Activated B cell treated with CpG ODN at 0.5 μM for 24 hours (primary cell): ENCODE measurements around the gene CGRRF1. TPM values are rescaled to one million over a fixed set of nuclear protein-coding genes. Genes with fewer than 3 reads are reported as not detected.

Source experiments
- ATAC-seq: fragments of 200-7000 bp; cut with Tn5 transposase; one replicate; pipeline ENCODE4 v1.10.0; 2021; ENCODE audit warnings: low read depth, mild to moderate bottlenecking, moderate library complexity
- CTCF ChIA-PET: fragments of 350-600 bp; sonication (Branson Sonifier 250); formaldehyde crosslinking; loops from one replicate; lab custom pipeline; 2021; ENCODE audit warnings: antibody characterized with exemption; lab: Charles Lee
- POLR2A ChIA-PET: fragments of 350-600 bp; sonication (Branson Sonifier 250); formaldehyde crosslinking; loops from one replicate; lab custom pipeline; 2021; ENCODE audit warnings: antibody characterized with exemption; lab: Charles Lee
- DNase-seq: peaks from one replicate; pipeline ENCODE4 v3.0.0; 2022
- H3K27ac Mint-ChIP-seq: one replicate; pipeline ENCODE4 v1.8.0; 2020; ENCODE audit warnings: mixed read lengths
- H3K27me3 Mint-ChIP-seq: one replicate; pipeline ENCODE4 v1.8.0; 2021; ENCODE audit warnings: mixed read lengths
- H3K36me3 Mint-ChIP-seq: one replicate; pipeline ENCODE4 v1.8.0; 2021; ENCODE audit warnings: low read depth, mixed read lengths
- H3K4me1 Mint-ChIP-seq: one replicate; pipeline ENCODE4 v1.8.0; 2021; ENCODE audit warnings: mixed read lengths
- H3K4me3 Mint-ChIP-seq: one replicate; pipeline ENCODE4 v1.8.0; 2020; ENCODE audit warnings: mild to moderate bottlenecking, mixed read lengths
- H3K9me3 Mint-ChIP-seq: one replicate; pipeline ENCODE4 v1.8.0; 2020; ENCODE audit warnings: mixed read lengths
- intact Hi-C: fragments of 100-400 bp; cut with micrococcal nuclease; formaldehyde crosslinking; loops from one replicate; pipeline ENCODE4 v1.15.1; 2024
- total RNA-seq: library from RNA; stranded (reverse); gene quantifications from 2 replicates; pipeline ENCODE4 v1.2.3, GENCODE V29; 2022
- TF ChIP-seq, protein P1 (sequence below): fragments of 200-600 bp; IDR thresholded peaks from one replicate; pipeline ENCODE4 v1.8.0; 2022; ENCODE audit warnings: antibody characterized with exemption, mild to moderate bottlenecking

The CGRRF1 gene
- total RNA-seq, 1 donor from 2014 or later, result 11.9 TPM

DNA sequence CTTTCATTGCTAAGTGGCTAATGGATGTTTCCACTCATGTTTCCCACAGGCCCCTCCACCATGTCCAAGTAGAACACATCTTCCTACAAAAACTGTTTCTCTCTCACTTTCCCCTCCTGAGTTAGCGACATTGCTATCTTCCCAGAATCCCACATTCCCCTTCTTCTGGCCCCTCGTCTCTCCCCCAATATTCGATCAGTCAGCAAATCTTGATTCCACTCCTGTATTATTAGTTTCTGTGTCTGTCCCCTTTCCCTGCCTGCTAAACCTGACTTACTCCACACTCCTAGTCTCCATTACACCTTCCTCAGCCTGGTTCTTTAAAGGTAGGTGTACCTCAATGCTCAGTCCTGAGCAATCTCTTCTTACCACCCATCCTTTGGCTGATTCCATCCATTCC lies 37.9 kb downstream of the CGRRF1 start:
- intact Hi-C loops, result no loop called here
- ATAC-seq (no peak), DNase-seq (no peak)
- no peaks in the 10 kb centered on the region for H3K4me1 Mint-ChIP-seq
- POLR2A ChIA-PET, result no interaction called here
- H3K36me3 Mint-ChIP-seq, result no peaks in the 10 kb centered on the region
- H3K27me3 Mint-ChIP-seq, result no peaks in the 10 kb centered on the region
- no peaks in the 10 kb centered on the region for H3K9me3 Mint-ChIP-seq
- H3K4me3 Mint-ChIP-seq, result no peak overlapping the region
- CTCF ChIA-PET, result no interaction called here
- H3K27ac Mint-ChIP-seq, result no peak overlapping the region
- TF ChIP-seq, protein P1, sequence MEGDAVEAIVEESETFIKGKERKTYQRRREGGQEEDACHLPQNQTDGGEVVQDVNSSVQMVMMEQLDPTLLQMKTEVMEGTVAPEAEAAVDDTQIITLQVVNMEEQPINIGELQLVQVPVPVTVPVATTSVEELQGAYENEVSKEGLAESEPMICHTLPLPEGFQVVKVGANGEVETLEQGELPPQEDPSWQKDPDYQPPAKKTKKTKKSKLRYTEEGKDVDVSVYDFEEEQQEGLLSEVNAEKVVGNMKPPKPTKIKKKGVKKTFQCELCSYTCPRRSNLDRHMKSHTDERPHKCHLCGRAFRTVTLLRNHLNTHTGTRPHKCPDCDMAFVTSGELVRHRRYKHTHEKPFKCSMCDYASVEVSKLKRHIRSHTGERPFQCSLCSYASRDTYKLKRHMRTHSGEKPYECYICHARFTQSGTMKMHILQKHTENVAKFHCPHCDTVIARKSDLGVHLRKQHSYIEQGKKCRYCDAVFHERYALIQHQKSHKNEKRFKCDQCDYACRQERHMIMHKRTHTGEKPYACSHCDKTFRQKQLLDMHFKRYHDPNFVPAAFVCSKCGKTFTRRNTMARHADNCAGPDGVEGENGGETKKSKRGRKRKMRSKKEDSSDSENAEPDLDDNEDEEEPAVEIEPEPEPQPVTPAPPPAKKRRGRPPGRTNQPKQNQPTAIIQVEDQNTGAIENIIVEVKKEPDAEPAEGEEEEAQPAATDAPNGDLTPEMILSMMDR, result no peak

DNA sequence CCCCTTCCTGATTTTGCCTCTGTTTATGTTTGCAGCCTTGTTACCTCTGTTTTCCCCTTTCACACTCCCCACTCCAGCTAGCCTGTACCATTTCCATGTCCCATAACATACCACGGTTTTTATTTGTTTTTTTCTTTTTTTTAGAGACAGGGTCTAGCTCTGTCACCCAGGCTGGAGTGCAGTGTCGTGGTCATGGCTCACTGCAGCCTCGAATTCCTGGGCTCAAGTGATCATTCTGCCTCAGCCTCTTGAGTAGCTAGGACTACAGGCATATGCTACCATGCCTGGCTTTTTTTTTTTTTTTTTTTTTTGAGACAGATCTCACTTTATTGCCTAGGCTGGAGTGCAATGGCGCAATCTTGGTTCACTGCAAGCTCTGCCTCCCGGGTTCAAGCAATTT lies 38.8 kb downstream of the CGRRF1 start:
- TF ChIP-seq, protein P1, result no peak
- Mint-ChIP-seq H3K4me3 (no peak overlapping the region), H3K36me3 (no peaks in the 10 kb centered on the region), H3K27ac (no peak overlapping the region), H3K4me1 (no peaks in the 10 kb centered on the region), H3K9me3 (no peaks in the 10 kb centered on the region), H3K27me3 (no peaks in the 10 kb centered on the region)
- DNase-seq (no peak), ATAC-seq (no peak)
- CTCF ChIA-PET, result no interaction called here
- POLR2A ChIA-PET, result interaction anchor here (0.6 to 1.1 kb wide), 2 partner anchors 16 to 18 kb away, joined by 3 to 4 read pairs; partner anchors contain the start of gene SAMD4A
- intact Hi-C loops, result no loop called here

DNA sequence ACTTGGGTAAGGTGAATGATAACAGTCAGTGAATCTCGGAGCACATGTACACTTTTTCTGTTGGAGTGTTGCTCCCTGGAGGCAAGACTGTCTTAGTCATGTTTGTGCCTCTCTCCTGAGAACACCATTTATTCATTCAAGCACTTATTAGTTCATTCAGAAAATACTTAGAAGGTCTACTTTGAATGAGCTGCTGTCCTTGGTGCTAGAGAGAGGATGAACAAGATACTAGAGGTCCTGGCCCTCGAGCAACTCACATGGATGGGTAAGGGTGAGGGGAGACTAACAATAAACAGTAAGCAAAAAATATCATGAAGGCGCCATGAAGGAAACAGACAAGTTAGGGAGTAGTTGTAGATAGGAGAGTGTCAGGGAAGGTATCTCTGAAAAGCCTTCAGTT lies 40.2 kb downstream of the CGRRF1 start:
- POLR2A ChIA-PET, result no interaction called here
- ATAC-seq, result no peak
- H3K27ac Mint-ChIP-seq, result no peak overlapping the region

DNA sequence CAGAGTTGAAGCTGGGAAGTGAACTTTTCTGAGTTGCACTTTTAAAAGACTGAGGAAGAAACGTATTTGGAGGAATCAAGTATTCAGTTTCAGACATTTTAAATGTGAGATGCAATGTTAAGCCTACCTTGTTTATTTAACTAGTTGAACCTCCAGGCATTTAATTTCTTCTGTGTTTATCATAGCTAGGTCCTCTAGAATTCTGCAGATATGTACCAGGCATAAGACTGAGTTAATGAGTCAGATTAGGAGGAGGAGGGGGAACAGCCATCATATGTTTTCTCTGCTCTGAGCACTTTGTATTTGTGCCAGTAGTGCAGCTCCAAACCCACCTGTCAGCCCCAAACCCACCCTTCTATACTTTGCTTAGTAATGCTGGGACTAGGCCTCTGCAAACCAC lies 40.8 kb downstream of the CGRRF1 start:
- Mint-ChIP-seq H3K4me3 (no peak overlapping the region), H3K36me3 (no peaks in the 10 kb centered on the region), H3K27ac (no peak overlapping the region), H3K27me3 (no peaks in the 10 kb centered on the region), H3K4me1 (no peaks in the 10 kb centered on the region), H3K9me3 (no peaks in the 10 kb centered on the region)
- POLR2A ChIA-PET, result no interaction called here
- TF ChIP-seq, protein P1, result no peak
- intact Hi-C loops, result no loop called here
- CTCF ChIA-PET, result no interaction called here
- no peak for DNase-seq
- ATAC-seq, result no peak

More for the DNA sequence above, 40.2 kb downstream of the CGRRF1 start:
- H3K9me3 Mint-ChIP-seq, result no peaks in the 10 kb centered on the region
- no peaks in the 10 kb centered on the region for H3K36me3 Mint-ChIP-seq
- intact Hi-C loops, result no loop called here
- CTCF ChIA-PET, result no interaction called here
- H3K4me3 Mint-ChIP-seq, result no peak overlapping the region
- no peaks in the 10 kb centered on the region for H3K27me3 Mint-ChIP-seq
- H3K4me1 Mint-ChIP-seq, result no peaks in the 10 kb centered on the region
- no peak for DNase-seq
- TF ChIP-seq, protein P1, result no peak

DNA sequence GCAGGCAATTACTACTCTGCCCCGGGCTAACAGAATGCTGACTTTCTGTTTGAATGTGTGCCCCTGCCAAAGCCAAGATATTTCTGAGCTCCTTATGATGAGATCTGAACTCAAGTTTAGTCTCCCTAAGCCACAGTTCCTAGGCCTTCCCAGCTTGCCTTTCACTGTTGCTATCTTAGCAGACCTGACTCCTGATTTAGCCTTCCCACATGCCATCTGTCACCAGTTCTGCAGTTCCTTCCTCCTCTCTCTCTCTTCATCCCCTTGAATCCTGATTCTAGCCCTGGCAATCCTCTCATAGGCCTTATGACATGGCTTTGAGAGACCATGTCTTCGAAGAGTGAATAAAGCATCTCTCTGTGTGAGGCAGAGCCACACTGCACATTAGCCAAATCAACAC lies 44.7 kb downstream of the CGRRF1 start:
- H3K27me3 Mint-ChIP-seq, result no peaks in the 10 kb centered on the region
- POLR2A ChIA-PET, result no interaction called here
- no peaks in the 10 kb centered on the region for H3K36me3 Mint-ChIP-seq
- intact Hi-C loops, result no loop called here
- no peak overlapping the region for H3K4me3 Mint-ChIP-seq
- TF ChIP-seq, protein P1, result no peak
- H3K4me1 Mint-ChIP-seq, result no peaks in the 10 kb centered on the region
- DNase-seq (no peak), ATAC-seq (no peak)
- H3K9me3 Mint-ChIP-seq, result no peaks in the 10 kb centered on the region
- no peak overlapping the region for H3K27ac Mint-ChIP-seq
- CTCF ChIA-PET, result interaction anchor here (1.1 kb wide), 1 partner anchor 220 kb away, joined by 3 read pairs; no protein-coding TSS in a partner anchor
